WTC11 (cell line): ENCODE results near the gene LPIN2.

Experiments
- CTCF ChIP-seq: fragments of 200-600 bp; IDR thresholded peaks from 2 replicates; pipeline ENCODE4 v1.8.0; 2022; ENCODE audit warnings: antibody characterized with exemption
- RELA ChIP-seq: sonication (generic); formaldehyde crosslinking; IDR thresholded peaks from 2 replicates; pipeline ENCODE4 v1.8.1; 2022; ENCODE audit warnings: missing genetic modification reagents, mild to moderate bottlenecking, borderline replicate concordance
- ZNF317 ChIP-seq: sonication (generic); formaldehyde crosslinking; IDR thresholded peaks from 2 replicates; pipeline ENCODE4 v1.8.1; 2023; ENCODE audit warnings: low read depth, mild to moderate bottlenecking, moderate library complexity, missing genetic modification reagents, borderline replicate concordance

- no peak for TF ChIP-seq ZNF317
- TF ChIP-seq RELA (CRISPR knock-in tag): no peak
- TF ChIP-seq CTCF: no peak
These were observed 45.6 kb downstream of the LPIN2 start for GRCh38 chr18:2967357-2967756.
